ENCODE results near the gene PADI6.
"Not testable (repeated sequence)": the region's sequence is repeated elsewhere in the genome, so short reads cannot be mapped to it uniquely, and the experiment has no call there.

Gene PADI6

GRCh38 chr1:17404820-17405219 is 32.8 kb downstream of the PADI6 start:
- DNase-seq (ENCODE audit: low read depth), result no peak

- DNase-seq (ENCODE audit: low read depth), result peak; percentile 24
These were observed 34.1 kb downstream of the PADI6 start for GRCh38 chr1:17405898-17406759.

GRCh38 chr1:17406760-17407475 is 34.9 kb downstream of the PADI6 start:
- not testable (repeated sequence) for DNase-seq (ENCODE audit: low read depth)

- DNase-seq (ENCODE audit: low read depth), result not testable (repeated sequence)
These were observed 36.0 kb downstream of the PADI6 start for GRCh38 chr1:17407786-17408514.

GRCh38 chr1:17409391-17409811 is 37.4 kb downstream of the PADI6 start:
- no peak for DNase-seq (ENCODE audit: low read depth)

- no peak for DNase-seq (ENCODE audit: low read depth)
These were observed 40.3 kb downstream of the PADI6 start for GRCh38 chr1:17412093-17412870.

GRCh38 chr1:17414022-17414421 is 42.0 kb downstream of the PADI6 start:
- DNase-seq (ENCODE audit: low read depth), result no peak

GRCh38 chr1:17416389-17416788 is 44.4 kb downstream of the PADI6 start:
- DNase-seq (ENCODE audit: low read depth), result no peak

- no peak for DNase-seq (ENCODE audit: low read depth)
These were observed 47.8 kb downstream of the PADI6 start for GRCh38 chr1:17419626-17420328.

- no peak for DNase-seq (ENCODE audit: low read depth)
These were observed 48.5 kb downstream of the PADI6 start for GRCh38 chr1:17420391-17420918.

GRCh38 chr1:17422461-17422860 is 50.5 kb downstream of the PADI6 start:
- DNase-seq (ENCODE audit: low read depth), result no peak

GRCh38 chr1:17423781-17424245 is 51.8 kb downstream of the PADI6 start:
- DNase-seq (ENCODE audit: low read depth), result no peak

- no peak for DNase-seq (ENCODE audit: low read depth)
These were observed 54.0 kb downstream of the PADI6 start for GRCh38 chr1:17425806-17426600.

GRCh38 chr1:17427696-17428660 is 56.0 kb downstream of the PADI6 start:
- no peak for DNase-seq (ENCODE audit: low read depth)

- DNase-seq (ENCODE audit: low read depth), result no peak
These were observed 57.2 kb downstream of the PADI6 start for GRCh38 chr1:17429183-17429582.

GRCh38 chr1:17432412-17432811 is 60.4 kb downstream of the PADI6 start:
- no peak for DNase-seq (ENCODE audit: low read depth)

- DNase-seq (ENCODE audit: low read depth), result no peak
These were observed 61.3 kb downstream of the PADI6 start for GRCh38 chr1:17433261-17433660.

- no peak for DNase-seq (ENCODE audit: low read depth)
These were observed 62.0 kb downstream of the PADI6 start for GRCh38 chr1:17434016-17434415.

- no peak for DNase-seq (ENCODE audit: low read depth)
These were observed 62.6 kb downstream of the PADI6 start for GRCh38 chr1:17434601-17435000.

Data from HS-27A (cell line).